ENCODE results near the gene RING1. TPM values are rescaled to one million over a fixed set of nuclear protein-coding genes. Genes with fewer than 3 reads are reported as not detected.

The RING1 gene
- total RNA-seq, 1 donor from 2014 or later, result 22.5 TPM

DNA sequence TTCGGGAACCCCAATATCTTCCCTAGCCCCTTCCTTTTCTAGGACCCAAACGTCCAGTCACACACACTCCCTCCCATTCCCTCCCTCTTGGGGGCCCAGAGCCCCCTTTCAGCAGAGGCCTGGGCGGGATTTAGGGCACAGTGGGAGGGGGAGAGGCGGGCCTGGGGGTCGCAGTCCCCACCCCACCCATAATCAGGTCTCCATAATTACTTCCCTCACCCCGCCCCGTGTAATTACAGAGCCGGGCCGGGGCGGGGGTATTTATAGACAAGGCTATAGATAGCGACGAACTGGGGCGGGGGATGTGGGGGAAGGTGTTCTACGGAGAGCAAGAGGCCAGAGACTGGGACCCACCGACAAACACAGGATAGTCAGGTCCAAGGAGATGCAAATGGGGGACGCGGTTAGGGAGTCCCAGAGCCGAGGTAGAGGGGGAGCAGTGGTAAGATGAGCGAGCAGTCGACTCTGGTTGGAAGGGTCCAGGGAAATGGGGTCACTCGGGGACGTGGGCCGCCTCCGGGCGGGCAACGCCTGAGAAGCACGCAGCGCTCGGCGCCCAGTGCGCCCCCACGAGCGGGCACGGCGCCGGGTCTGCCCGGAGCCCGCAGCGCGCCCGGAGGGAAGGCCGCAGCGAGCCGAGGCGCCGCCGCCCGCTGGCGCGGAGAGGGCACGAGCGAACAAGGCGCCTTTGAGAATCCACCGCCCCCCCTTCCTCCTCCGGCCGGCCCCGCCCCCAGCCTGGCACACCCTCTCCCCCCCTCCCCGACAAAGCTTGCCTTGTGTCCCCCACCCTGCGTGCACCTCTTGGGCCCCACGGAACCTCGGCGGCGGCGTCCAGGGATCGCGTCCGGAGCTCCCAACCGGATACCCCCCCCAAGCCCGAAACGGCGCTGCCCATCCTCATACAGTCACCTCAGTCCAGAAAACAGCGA lies 15.4 kb upstream of the RING1 start:
- DNase-seq, result peak; percentile 65

DNA sequence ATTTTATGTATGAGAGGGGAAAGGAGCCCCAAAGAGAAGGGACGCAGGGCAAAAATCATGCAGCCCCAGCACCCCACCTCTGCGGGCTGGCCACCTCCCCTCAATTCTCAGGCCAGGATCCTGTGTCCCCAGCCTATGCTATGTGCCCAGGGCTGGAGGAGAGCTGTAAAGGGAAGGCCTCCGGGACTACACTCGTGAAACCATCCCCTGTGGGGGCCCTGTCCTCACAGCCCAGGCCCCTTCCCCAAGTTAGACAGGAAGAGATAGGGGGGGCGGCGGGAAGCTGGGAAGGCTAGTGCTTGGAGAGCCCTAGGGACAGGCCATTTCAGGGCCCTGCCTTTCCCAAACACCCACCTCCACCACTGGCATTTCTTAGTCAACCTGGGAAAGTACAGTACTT lies 14.7 kb upstream of the RING1 start:
- DNase-seq, result no peak

DNA sequence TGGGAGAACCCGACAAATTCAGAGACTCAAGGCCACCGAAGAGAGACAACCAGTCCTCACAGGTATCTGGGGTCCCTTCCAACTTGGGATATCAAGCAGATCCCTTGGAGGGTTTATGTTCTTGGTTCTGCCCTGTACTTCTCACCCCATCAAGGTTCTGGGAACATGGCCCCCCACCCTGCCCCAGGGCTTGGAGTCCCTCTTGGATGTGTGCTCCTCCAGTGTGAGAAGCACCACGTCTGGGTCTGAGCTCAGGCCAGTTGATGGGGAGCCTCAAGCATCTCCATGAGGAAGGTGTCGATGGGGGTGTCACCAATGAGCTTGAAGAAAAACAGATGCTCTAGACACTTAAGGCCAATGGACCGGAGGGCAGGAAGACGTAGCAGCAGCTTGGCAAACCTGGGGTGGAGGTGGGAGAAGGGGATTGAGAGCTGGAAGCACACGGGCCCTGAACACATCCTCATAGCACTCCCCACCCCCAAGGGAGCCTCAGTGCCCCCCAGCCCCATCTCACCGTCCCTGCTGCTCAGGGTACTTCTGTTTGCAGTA lies 13.8 kb upstream of the RING1 start:
- no peak for DNase-seq

DNA sequence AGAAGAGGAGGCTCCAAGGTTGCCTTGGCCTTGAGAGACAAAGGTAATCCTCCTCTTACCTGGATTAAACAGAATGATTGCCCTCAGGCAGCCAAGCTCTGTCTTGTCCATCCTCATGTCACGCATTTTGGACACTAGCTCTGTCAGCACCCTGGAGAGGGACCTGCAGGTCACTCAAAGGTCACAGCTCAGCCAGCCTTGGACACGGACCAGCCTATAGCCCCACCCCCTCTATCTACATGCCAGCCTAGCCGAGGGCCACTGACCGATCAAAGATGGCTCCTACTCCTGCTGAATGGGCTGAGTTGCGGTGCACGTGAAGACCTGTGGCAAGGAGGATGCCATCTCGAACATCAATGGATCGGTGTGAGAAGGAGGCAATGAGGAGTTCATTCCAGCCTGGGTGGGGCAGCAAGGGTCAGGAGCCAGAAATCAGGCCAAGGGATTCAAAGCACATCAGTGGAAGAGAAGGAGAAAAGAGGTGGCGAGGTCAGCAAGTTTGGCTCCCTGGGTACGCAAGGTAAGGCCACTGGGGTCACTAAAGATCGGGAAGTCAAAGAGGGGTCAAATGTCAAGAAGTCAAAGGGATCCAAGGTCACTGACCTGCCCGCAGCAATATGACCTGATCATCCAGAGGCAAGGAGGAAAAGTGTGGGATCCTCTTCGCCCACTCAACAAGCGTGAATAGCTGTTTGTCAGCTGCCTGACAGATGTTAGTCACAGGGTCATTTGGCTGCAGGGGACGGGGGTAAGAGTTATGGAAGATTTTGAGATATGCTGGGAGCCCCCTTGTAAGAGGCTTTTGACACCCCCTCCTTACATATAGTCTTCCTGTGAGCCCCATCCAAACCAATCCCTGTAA lies 12.8 kb upstream of the RING1 start:
- DNase-seq, result no peak

DNA sequence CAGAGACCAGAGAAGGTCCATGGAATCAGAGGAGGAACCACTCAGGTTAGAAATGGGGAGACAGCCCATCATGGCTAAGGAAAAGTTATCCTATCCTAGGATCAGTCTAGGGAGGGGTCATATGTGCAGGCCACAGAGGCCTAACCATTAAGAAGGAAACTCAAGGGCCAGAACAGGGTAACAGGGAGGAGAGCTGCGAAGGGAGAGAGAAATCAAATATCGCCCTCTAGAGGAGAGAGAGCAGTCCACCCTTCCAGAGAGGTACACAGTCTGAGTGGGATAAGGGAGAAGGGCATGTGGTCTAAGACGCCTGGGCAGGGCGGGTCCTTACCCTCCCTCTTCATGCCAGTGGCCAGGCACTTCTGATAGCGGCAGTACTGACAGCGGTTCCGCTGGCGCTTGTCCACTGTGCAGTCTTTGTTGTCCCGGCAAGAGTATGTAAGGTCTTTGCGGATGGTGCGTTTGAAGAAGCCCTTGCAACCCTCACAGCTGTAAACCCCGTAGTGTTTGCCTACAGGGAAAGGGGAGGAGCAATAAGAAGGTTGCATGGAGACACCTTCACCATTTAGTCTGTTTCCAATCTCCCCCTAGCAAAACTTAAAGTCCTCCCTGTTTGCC lies 10.8 kb upstream of the RING1 start:
- DNase-seq, result peak; percentile 73

DNA sequence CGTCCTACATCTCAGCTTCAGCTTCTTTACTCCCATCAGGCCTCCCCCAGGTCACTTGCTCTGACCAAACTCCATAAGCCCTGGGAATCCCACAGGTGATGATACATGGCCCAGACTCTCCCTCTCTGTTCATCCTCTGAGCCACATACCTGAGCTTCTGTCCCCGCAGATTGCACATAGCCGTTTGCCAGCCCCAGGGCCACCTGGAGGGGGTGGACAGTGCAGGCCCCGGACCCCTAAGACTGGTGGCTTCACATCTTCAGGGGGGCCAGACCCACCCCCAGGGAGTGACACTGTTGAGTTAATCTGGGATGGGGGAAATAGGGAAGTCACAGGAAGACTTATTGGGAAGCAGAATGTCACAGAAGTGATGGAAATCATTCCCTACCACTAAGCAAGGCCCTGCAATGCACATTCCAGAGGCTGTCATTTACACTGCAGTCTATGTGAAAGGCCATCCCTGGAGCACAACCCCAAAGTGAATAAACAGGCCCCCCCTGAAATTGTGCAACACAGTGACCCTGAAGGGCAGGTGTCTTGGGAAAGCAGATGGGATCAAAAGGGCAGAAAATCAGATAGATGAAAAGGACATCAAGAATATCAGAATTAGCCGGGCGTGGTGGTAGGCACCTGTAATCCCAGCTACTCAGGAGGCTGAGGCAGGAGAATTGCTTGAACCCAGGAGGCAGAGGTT lies 10.0 kb upstream of the RING1 start:
- no peak for DNase-seq

DNA sequence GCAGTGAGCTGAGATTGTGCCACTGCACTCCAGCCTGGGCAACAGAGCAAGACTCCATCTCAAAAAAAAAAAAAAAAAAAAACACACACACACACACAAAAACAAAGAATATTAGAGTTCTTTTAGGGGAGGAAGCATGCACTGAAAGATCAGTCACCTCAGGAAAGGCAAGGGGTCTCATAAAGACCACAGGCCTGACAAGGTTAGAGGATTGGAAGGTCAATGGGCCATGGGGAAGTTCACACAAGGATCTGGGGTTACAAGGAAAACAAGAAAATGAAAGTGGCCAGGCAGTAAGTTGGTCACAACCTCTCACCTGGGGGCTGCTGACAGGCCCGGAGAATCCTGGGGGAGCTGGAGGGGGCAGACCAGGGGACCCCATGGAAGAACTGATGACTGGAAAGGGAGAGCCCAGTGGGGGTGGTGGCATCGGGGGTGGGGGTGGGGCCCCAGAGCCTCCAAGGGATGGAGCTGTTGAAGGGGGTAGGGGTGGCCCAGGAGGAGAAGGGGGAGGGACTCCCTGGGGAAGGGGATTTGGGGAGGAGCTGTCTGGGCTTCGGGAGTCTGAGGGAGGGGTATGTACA lies 9.4 kb upstream of the RING1 start:
- DNase-seq, result no peak

DNA sequence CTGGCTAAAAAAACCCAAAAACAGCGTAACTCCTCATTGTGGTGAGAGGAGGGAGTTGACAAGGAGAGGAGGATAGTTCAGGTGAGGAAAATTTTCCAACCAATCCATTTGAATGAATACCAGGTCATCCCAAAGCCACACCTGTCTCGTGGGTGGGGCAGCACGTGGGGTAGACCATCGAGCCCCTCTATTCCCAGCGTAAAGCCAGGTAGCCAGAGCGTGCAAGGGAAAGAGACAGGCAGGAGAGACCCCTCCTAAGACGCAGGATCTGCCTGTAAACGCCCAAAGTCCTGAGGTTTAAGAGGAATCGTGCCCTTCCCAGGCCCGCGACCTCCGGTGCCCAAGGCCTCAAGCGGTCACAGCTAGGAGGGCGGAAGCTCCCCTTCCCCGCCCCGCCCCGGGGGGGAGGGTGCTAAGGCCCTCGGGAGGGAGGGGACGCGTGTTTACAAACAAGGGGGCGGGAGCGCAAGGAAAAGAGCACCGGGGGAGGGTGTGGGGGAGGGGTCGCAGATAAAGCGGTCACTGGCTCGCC lies 8.5 kb upstream of the RING1 start:
- DNase-seq, result no peak

DNA sequence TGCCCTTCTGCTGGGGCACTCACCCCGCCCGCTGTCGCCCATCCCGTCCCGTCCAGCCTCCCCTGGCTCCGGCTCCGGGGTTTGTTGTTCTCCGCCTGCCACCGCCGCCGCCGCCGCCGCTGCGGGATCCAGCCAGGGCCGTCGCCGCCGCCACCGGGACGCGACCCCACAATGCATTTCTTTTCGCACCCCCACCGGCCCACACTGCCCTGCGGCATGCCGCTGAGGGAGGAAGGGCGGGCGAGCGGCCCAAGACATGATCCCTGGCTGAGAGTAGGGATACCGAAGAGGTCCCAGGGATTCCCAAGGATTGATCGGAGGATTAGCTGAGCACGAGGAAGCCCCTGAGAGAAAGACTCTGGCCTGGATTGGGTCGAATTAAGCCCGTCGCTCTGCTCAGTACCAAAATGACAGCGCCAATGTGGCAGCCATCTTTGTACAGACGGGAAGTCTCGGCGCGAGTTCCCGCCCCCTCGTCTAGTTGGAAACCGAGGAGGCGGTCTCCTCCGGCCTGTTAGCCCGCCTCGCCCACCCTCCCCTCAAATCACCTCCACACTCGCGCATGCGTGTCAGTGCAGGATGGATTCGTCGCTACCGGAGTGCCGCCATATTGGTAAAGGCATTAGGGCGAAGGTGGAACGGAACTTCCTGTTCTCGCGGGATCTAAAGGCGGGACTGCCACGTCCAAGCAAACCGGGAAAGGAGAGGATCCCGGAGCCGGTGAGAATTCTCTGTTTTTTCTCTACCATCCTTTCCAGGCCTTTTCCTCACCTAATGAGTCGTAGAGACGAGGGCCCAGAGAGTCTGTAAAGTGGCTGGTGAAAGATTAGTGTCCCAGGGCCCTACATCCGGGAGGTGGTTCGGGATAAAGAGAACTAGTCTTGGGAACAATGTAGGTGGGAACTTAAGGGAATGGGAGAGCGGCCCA lies 7.8 kb upstream of the RING1 start, which contains the start of the genes RXRB and SLC39A7:
RXRB (minus strand) TSS at position 447 of the 928 bp plus-strand sequence; CDS start at position 258, 189 bp downstream.
SLC39A7 (plus strand) TSS at position 649 of the 928 bp plus-strand sequence. CDS start 379 bp downstream, outside the sequence.
- DNase-seq, result peak; percentile 100

DNA sequence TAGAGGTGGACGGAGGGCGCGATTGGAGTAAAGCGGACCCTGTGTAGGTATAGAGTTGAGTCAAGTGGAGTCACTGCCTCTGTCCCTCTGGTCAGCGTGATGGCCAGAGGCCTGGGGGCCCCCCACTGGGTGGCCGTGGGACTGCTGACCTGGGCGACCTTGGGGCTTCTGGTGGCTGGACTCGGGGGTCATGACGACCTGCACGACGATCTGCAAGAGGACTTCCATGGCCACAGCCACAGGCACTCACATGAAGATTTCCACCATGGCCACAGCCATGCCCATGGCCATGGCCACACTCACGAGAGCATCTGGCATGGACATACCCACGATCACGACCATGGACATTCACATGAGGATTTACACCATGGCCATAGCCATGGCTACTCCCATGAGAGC lies 7.2 kb upstream of the RING1 start:
- no peak for DNase-seq

DNA sequence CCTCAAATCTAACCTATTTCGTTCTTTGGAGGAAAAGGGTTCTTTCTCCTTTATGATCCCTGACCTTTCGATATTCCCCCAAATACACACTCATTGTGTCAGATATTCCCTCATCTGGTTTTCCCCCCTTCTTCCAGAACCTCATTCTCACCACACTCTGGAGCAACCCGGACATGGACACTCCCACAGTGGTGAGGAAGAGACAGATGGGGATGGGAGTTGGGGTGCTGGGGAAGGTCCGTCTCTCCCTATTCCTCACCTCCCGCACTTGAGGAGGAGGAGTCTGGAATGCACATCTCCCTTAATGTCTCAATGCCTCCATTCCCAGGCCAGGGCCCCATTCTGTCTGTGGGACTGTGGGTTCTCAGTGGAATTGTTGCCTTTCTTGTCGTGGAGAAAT lies 6.4 kb upstream of the RING1 start:
- DNase-seq, result no peak

DNA sequence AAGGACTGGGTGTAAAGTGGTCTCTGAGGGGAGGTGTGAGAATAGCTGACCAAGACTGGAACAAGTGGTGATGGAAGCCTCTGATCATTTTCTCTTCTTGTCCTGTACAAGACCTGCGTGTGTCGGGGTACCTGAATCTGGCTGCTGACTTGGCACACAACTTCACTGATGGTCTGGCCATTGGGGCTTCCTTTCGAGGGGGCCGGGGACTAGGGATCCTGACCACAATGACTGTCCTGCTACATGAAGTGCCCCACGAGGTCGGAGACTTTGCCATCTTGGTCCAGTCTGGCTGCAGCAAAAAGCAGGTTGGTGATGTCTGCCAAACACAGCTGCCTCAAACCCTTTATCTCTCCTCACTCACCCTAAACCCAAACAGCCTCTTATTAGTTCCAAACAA lies 5.5 kb upstream of the RING1 start:
- DNase-seq, result no peak

DNA sequence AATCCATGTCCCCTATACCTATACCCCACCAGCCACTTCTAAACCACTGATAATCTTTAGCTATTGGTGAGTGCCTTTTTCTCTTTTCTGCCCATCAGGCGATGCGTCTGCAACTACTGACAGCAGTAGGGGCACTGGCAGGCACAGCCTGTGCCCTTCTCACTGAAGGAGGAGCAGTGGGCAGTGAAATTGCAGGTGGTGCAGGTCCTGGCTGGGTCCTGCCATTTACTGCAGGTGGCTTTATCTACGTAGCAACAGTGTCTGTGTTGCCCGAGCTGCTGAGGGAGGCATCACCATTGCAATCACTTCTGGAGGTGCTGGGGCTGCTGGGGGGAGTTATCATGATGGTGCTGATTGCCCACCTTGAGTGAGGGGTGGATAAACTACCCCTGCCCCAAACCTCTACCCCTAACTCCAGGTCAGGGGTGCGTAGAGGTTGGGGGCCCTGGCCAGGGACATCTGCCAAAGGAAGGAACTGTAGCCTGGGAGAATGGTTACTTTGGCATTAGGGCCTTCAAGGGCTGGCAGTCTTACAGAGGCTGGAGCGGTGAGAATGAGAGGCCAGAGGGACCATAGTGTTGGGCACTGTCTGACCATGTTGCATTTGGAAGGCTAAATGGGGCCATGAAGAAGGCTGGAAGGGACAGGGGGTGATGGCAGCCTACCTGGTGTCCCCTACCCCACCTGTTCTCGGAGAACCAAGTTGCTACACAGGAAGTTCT lies 4.7 kb upstream of the RING1 start:
- no peak for DNase-seq

DNA sequence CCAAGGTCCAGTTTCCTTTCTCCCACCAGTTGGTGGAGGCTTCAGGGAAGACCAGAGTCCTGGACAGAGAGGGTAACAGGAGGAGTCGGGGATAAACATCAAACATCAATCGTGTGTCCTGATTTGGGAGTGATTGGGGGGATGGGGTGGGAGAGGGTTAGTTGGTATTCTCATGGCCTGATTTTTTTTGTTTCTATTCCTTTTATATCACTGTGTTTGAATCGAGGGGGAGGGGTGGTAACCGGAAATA lies 4.2 kb upstream of the RING1 start:
- no peak for DNase-seq

DNA sequence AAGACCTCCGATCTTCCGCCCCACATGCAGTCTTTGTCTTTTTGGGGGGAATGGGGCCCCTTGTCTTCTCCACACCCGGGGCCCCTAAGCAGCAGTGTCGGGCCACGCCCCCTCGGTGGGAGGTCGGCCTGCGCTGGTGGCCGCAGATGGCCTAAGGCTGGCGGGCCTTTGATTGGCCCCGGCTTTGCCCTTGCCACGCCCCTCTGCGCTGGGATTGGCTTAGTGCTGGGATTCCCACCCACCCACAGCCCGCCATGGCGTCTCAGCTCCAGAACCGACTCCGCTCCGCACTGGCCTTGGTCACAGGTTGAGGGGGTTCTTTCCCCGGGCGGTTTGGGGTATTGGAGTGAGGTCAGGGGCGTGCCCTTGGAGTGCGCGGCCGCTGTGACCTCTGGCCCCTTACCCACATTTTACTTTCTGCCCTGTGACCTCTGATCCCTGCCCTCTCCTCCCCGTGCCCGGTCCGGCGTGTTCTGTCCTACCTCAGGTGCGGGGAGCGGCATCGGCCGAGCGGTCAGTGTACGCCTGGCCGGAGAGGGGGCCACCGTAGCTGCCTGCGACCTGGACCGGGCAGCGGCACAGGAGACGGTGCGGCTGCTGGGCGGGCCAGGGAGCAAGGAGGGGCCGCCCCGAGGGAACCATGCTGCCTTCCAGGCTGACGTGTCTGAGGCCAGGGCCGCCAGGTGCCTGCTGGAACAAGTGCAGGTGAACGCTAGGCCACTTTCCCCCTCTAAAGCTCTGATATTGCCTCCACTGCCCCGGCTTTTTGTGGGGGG lies 3.7 kb upstream of the RING1 start, which contains the start of gene HSD17B8:
HSD17B8 (plus strand) TSS at position 241 of the 776 bp plus-strand sequence; CDS start at position 255, 14 bp downstream.
- peak; percentile 97 for DNase-seq

DNA sequence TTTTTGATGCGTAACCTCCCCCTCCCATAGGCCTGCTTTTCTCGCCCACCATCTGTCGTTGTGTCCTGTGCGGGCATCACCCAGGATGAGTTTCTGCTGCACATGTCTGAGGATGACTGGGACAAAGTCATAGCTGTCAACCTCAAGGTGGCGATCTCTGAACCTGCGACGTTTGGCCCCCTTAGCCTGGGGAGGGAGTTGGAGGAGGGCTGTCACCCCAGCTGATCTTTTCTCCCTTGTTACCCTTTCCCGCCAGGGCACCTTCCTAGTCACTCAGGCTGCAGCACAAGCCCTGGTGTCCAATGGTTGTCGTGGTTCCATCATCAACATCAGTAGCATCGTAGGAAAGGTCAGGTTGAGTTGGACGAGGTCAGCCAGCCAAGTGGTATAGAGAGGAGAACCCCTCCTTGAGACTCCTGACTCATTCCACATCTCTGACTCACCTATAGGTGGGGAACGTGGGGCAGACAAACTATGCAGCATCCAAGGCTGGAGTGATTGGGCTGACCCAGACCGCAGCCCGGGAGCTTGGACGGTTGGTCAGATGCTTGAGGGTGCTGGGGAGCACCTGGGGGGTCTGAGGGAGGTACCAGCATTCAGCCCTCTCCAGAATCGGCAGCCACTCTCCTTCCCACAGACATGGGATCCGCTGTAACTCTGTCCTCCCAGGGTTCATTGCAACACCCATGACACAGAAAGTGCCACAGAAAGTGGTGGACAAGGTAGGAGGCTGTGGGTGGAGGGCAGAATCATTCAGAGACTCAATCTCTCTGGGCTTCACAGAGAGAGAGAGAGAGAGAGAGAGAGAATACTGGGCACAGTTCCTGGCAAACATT lies 2.9 kb upstream of the RING1 start:
- DNase-seq, result no peak
